Esophagus muscularis mucosa (tissue), 4 donors: ENCODE data around the gene SPOCK1. TPM values are rescaled to one million over a fixed set of nuclear protein-coding genes. Genes with fewer than 3 reads are reported as not detected.

Source experiments
- DNase-seq: peaks from one replicate; pipeline ENCODE4 v3.0.0-alpha.2; 2017; ENCODE audit errors: extremely low spot score
- H3K27ac ChIP-seq, 4 donors: fragments of 200-600 bp; sonication (generic); replicated peaks in 1 of 4; 1 replicate in 3 of 4; 2 replicates in 1 of 4; pipeline ENCODE4 v1.5.1; 2016 to 2019; ENCODE audit warnings: mild to moderate bottlenecking in 1 of 4
- H3K27me3 ChIP-seq, 4 donors: fragments of 200-600 bp; sonication (generic); one replicate each; pipeline versions ENCODE4 v1.5.1 to v1.6.0; 2016 to 2019
- H3K36me3 ChIP-seq, 4 donors: fragments of 200-600 bp; sonication (generic); one replicate each; pipeline ENCODE4 v1.5.1; 2016 to 2019
- H3K4me1 ChIP-seq, 4 donors: fragments of 200-600 bp; sonication (generic); one replicate each; pipeline ENCODE4 v1.5.1; 2016 to 2019
- H3K4me3 ChIP-seq, 4 donors: fragments of 200-600 bp; sonication (generic); 1 replicate in 2 of 4; 2 replicates in 2 of 4; pipeline ENCODE4 v1.5.1; 2016 to 2019; ENCODE audit warnings: mild to moderate bottlenecking in 4 of 4, moderate library complexity in 1 of 4
- H3K9me3 ChIP-seq, 4 donors: fragments of 200-600 bp; sonication (generic); 1 replicate in 3 of 4; 2 replicates in 1 of 4; pipeline ENCODE4 v1.5.1; 2016 to 2019
- EP300 ChIP-seq: sonication (generic); formaldehyde crosslinking; IDR thresholded peaks from one replicate; pipeline ENCODE4 v1.6.1; 2017; ENCODE audit warnings: antibody characterized with exemption
- POLR2A ChIP-seq: fragments of 450-650 bp; IDR thresholded peaks from one replicate; pipeline ENCODE4 v1.6.1; 2017; ENCODE audit warnings: antibody characterized with exemption, moderate library complexity, mild to moderate bottlenecking, low read depth
- POLR2AphosphoS5 ChIP-seq, 2 donors: sonication (generic); formaldehyde crosslinking; IDR thresholded peaks; one replicate each; pipeline ENCODE4 v1.6.1; 2017; ENCODE audit warnings: antibody characterized with exemption in 2 of 2
- WGBS: methylation state at CpG from one replicate; pipeline ENCODE4 v1.1.5; 2018; 5-methylcytosine and 5-hydroxymethylcytosine counted together
- intact Hi-C: fragments of 100-400 bp; cut with DNase I; formaldehyde crosslinking; loops from one replicate; pipeline ENCODE4 v1.15.1; 2023
- total RNA-seq, 4 donors: library from RNA; depleted of rRNA; stranded (reverse); fragments of >200 nt; gene quantifications; one replicate each; pipeline versions ENCODE4 v1.1.0 to v1.2.1, GENCODE V29; 2016
- TF ChIP-seq, protein P1 (sequence below), 3 experiments: fragments of 200-600 bp in 2 of 3; fragments of 450-650 bp in 1 of 3; sonication (generic) in 2 of 3; IDR thresholded peaks; one replicate each; pipeline ENCODE4 v1.5.1; 2017 to 2019; ENCODE audit warnings: antibody characterized with exemption in 3 of 3, mild to moderate bottlenecking in 2 of 3, moderate library complexity in 1 of 3

The SPOCK1 gene
- total RNA-seq, 4 donors from 2014 or later: 39.0 to 52.4 (median 45.6) TPM

DNA sequence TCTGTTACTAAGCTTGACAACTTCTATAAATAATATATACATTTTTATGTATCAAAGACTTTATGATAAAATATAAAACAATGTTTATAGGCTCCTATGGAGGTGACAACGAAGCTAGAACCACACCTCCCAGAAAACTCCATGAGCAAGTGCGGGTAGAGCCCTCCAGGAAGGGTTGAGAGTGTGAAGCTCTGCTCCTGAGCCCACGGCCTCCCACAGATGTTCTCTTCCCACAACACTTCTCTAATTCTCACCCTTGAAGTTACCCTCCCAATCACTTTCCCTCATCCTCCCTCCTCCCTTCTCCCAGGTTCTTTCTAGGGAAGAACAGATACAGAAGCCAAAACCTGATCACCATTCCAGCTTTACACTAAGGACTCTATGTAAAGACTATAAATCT, 427.6 kb downstream of the SPOCK1 start:
- Histone ChIP-seq H3K4me1 (peaks cover 0 to 6% (median 2%) of the 10 kb centered on the region in 4 donors), H3K36me3 (no peaks in the 10 kb centered on the region), H3K9me3 (no peaks in the 10 kb centered on the region), H3K27me3 (no peaks in the 10 kb centered on the region), H3K4me3 (no peak overlapping the region), H3K27ac (peak overlapping the region; percentile 26 to 58 (median 50))
- intact Hi-C loops: no loop called here
- no peak for DNase-seq
- no peak for TF ChIP-seq POLR2A
- no peak for TF ChIP-seq EP300
- TF ChIP-seq, protein P1, sequence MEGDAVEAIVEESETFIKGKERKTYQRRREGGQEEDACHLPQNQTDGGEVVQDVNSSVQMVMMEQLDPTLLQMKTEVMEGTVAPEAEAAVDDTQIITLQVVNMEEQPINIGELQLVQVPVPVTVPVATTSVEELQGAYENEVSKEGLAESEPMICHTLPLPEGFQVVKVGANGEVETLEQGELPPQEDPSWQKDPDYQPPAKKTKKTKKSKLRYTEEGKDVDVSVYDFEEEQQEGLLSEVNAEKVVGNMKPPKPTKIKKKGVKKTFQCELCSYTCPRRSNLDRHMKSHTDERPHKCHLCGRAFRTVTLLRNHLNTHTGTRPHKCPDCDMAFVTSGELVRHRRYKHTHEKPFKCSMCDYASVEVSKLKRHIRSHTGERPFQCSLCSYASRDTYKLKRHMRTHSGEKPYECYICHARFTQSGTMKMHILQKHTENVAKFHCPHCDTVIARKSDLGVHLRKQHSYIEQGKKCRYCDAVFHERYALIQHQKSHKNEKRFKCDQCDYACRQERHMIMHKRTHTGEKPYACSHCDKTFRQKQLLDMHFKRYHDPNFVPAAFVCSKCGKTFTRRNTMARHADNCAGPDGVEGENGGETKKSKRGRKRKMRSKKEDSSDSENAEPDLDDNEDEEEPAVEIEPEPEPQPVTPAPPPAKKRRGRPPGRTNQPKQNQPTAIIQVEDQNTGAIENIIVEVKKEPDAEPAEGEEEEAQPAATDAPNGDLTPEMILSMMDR (IDR thresholded peaks at IDR 0.05): no peak
- TF ChIP-seq POLR2AphosphoS5 (IDR thresholded peaks at IDR 0.05): no peak
- WGBS: 71% methylated on average over 3 of the region's 3 CpGs

DNA sequence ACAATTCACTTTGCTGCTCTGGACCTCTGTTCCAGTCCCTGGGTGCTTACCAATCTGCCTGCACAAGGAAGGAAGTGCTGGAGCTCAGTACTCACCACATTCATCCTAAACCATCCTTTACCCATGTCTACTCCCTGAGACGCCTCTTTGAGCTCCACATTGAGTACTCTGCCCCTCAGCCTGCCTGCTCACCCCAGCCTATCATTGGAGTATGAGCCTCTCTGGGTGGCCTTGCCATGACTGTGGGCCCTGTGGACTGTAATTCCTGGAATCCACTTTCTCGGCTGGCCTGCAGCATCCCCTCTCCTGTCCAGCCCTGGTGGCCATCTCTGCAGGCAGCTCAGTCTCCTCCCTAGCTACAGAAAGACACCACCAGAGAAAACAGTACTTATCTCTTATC, 428.6 kb downstream of the SPOCK1 start:
- no peak for DNase-seq
- Histone ChIP-seq H3K4me1 (peaks cover 0 to 6% (median 2%) of the 10 kb centered on the region in 4 donors), H3K4me3 (no peak overlapping the region), H3K27ac (no peak overlapping the region), H3K27me3 (no peaks in the 10 kb centered on the region), H3K36me3 (no peaks in the 10 kb centered on the region), H3K9me3 (no peaks in the 10 kb centered on the region)
- intact Hi-C loops: no loop called here
- TF ChIP-seq EP300 (no peak), POLR2A (no peak), POLR2AphosphoS5 (IDR thresholded peaks at IDR 0.05) (no peak)
- WGBS: 100% methylated on average over 2 of the region's 2 CpGs

DNA sequence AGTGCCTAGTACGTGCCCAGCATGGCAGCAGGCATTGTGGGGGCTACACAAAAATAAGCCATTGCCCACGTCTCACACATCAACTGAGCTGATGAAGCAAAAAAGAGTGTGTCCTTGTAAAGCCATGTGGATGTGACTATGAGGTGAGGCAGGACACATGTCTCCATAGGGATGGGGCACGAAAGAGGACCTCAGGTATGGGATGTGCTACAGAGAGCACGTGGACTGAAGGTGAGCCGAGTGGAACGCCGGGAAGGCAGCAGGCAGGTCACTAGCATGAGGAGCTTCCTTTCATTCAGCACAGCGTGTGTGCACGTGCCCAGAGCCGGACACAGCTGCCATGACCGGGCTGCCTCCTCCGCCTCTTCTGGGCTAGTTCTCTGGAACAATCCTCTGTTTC, 429.8 kb downstream of the SPOCK1 start:
- TF ChIP-seq POLR2A (no peak), POLR2AphosphoS5 (IDR thresholded peaks at IDR 0.05) (no peak), EP300 (no peak)
- TF ChIP-seq, protein P1 (IDR thresholded peaks at IDR 0.05): no peak
- no peak for DNase-seq
- Histone ChIP-seq H3K27me3 (no peaks in the 10 kb centered on the region), H3K9me3 (no peaks in the 10 kb centered on the region), H3K4me1 (peaks cover 0 to 6% (median 2%) of the 10 kb centered on the region in 4 donors), H3K4me3 (no peak overlapping the region), H3K27ac (no peak overlapping the region), H3K36me3 (no peaks in the 10 kb centered on the region)
- intact Hi-C loops: no loop called here
- 88% methylated on average over 12 of the region's 12 CpGs for WGBS

DNA sequence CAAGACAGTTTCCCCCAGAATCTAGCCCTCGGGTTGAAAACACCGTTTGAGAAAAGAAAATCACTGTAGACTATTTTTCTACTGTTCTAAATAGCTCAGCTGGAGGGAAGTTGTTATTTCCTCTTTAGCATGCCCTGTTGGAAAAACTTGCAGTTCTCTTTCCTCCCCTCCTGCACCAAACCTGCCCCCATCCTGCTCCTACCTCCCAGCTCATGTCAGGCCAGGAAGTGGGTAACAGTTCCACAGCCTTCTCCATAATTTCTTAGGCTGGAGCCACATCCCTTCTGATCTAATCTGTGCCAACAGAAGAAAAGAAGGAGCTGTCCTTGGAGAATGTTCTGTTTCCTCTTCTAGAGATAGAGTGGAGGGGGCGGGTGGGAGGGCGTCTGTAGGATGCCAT, 437.7 kb downstream of the SPOCK1 start:
- WGBS: 60% methylated on average over 4 of the region's 4 CpGs
- intact Hi-C loops: no loop called here
- Histone ChIP-seq H3K27ac (no peak overlapping the region), H3K27me3 (no peaks in the 10 kb centered on the region), H3K36me3 (no peaks in the 10 kb centered on the region), H3K9me3 (no peaks in the 10 kb centered on the region), H3K4me3 (no peak overlapping the region), H3K4me1 (no peaks in the 10 kb centered on the region)
- TF ChIP-seq, protein P1 (IDR thresholded peaks at IDR 0.05): no peak
- TF ChIP-seq POLR2AphosphoS5 (IDR thresholded peaks at IDR 0.05) (no peak), EP300 (no peak), POLR2A (no peak)
- DNase-seq: no peak

DNA sequence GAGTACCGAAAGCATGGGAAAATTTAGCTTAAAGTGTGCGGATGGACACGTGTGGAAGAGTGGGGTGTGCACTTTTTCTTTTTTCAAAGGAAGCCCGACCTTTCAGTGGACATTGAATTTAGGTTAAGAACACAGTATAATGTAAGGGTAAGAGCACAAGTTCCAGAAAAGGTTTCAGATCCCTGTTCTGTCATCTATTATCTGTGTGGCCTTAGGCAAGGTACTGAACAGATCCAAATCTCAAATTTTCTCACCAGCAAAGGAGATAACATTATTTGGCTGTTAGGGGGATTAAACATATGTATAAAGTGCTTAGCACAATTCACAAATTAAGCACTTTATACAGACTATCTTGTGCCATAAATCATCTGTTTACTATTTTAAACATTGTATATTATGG, 441.0 kb downstream of the SPOCK1 start:
- Histone ChIP-seq H3K9me3 (no peaks in the 10 kb centered on the region), H3K27me3 (no peaks in the 10 kb centered on the region), H3K4me3 (no peak overlapping the region), H3K36me3 (no peaks in the 10 kb centered on the region), H3K4me1 (peaks cover 0 to 2% (median 0%) of the 10 kb centered on the region in 4 donors), H3K27ac (no peak overlapping the region)
- 85% methylated on average over 4 of the region's 4 CpGs for WGBS
- TF ChIP-seq, protein P1 (IDR thresholded peaks at IDR 0.05): no peak
- TF ChIP-seq POLR2A (no peak), EP300 (no peak), POLR2AphosphoS5 (IDR thresholded peaks at IDR 0.05) (no peak)
- intact Hi-C loops: no loop called here
- no peak for DNase-seq
